Endothelial cell of umbilical vein (primary cell): Measurements from ENCODE around the gene TMPRSS5. TPM values are rescaled to one million over a fixed set of nuclear protein-coding genes. Genes with fewer than 3 reads are reported as not detected.
"Not testable (repeated sequence)": the region's sequence is repeated elsewhere in the genome, so short reads cannot be mapped to it uniquely, and the experiment has no call there.

ENCODE experiments used
- BruUV-seq: library from RNA; stranded (reverse); fragments of 400-500 nt; replicated peaks from 2 replicates; lab custom pipeline; 2021; lab: Mats Ljungman, UMichigan
- CTCF ChIA-PET: fragments of 300-600, 350-600 bp; sonication (Branson Sonifier 250); formaldehyde crosslinking; loops from one replicate; lab custom pipeline; 2021; ENCODE audit warnings: antibody characterized with exemption, inconsistent platforms; lab: Charles Lee
- POLR2A ChIA-PET: fragments of 300-600, 350-600 bp; sonication (Branson Sonifier 250); formaldehyde crosslinking; loops from one replicate; lab custom pipeline; 2021; ENCODE audit warnings: antibody characterized with exemption, inconsistent platforms; lab: Charles Lee
- DNase-seq: peaks from one replicate; pipeline ENCODE4 v3.0.0-alpha.2; 2011; ENCODE audit warnings: low read depth, low spot score
- FAIRE-seq: peaks from 2 replicates; lab custom pipeline; 2011; peaks lifted over from hg19 to GRCh38; lab: Jason Lieb, UNC
- H2AFZ ChIP-seq: 2 replicates; pipeline ENCODE4 v1.6.0; 2012; ENCODE audit warnings: low read depth, low read length, control low read depth, inconsistent platforms
- H3K27ac ChIP-seq: 2 replicates; pipeline ENCODE4 v1.5.1; 2011; ENCODE audit warnings: low read depth, mild to moderate bottlenecking, control low read depth, low read length, moderate library complexity; ENCODE audit not compliant: insufficient read depth
- H3K27me3 ChIP-seq, 2 experiments: 2 replicates each; pipeline versions ENCODE4 v1.6.0 to v1.6.1; 2011; ENCODE audit warnings: low read length in 2 of 2, mixed read lengths in 1 of 2; ENCODE audit not compliant: control insufficient read depth in 2 of 2, insufficient read depth in 2 of 2
- H3K36me3 ChIP-seq, 2 experiments: 2 replicates in 1 of 2; 3 replicates in 1 of 2; pipeline ENCODE4 v1.5.1; 2011; ENCODE audit warnings: low read length in 2 of 2, mild to moderate bottlenecking in 1 of 2, moderate library complexity in 1 of 2; ENCODE audit not compliant: control insufficient read depth in 2 of 2, insufficient read depth in 2 of 2; ENCODE audit errors: extremely low read depth in 1 of 2
- H3K4me1 ChIP-seq: 3 replicates; pipeline ENCODE4 v1.5.1; 2011; ENCODE audit warnings: mild to moderate bottlenecking, low read length; ENCODE audit not compliant: control insufficient read depth, insufficient read depth; ENCODE audit errors: extremely low read depth
- H3K4me2 ChIP-seq: 2 replicates; pipeline ENCODE4 v1.6.1; 2011; ENCODE audit warnings: low read length, control low read depth, mixed read lengths; ENCODE audit not compliant: insufficient read depth
- H3K4me3 ChIP-seq, 3 experiments: fragments of 200-600 bp in 1 of 3; sonication (generic), shearing (Covaris generic) in 1 of 3; replicated peaks in 1 of 3; 2 replicates each; pipeline ENCODE4 v1.5.1; 2011 to 2016; ENCODE audit warnings: control low read depth in 3 of 3, low read length in 3 of 3, mild to moderate bottlenecking in 2 of 3, inconsistent platforms in 1 of 3, low read depth in 1 of 3, moderate library complexity in 1 of 3; ENCODE audit not compliant: insufficient read depth in 1 of 3
- H3K79me2 ChIP-seq: 2 replicates; pipeline ENCODE4 v1.6.0; 2012; ENCODE audit warnings: low read length, inconsistent platforms; ENCODE audit not compliant: control insufficient read depth, insufficient read depth
- H3K9ac ChIP-seq: replicated peaks from 2 replicates; pipeline ENCODE3; 2011; ENCODE audit warnings: low read length, control low read depth; ENCODE audit not compliant: insufficient read depth; ENCODE audit errors: extremely low read depth
- H3K9me1 ChIP-seq: replicated peaks from 3 replicates; pipeline ENCODE4 v1.6.0; 2011; ENCODE audit warnings: mild to moderate bottlenecking, low read length; ENCODE audit not compliant: control insufficient read depth, insufficient read depth; ENCODE audit errors: extremely low read depth
- H3K9me3 ChIP-seq: replicated peaks from 2 replicates; pipeline ENCODE4 v1.5.1; 2012; ENCODE audit warnings: low read length, inconsistent platforms; ENCODE audit not compliant: control insufficient read depth, insufficient read depth
- H4K20me1 ChIP-seq: replicated peaks from 2 replicates; pipeline ENCODE3; 2011; ENCODE audit warnings: mild to moderate bottlenecking, low read length; ENCODE audit not compliant: control insufficient read depth, insufficient read depth; ENCODE audit errors: extremely low read depth
- EZH2 ChIP-seq: IDR thresholded peaks from 2 replicates; pipeline ENCODE4 v1.6.1; 2012; ENCODE audit warnings: borderline replicate concordance, low read depth, mild to moderate bottlenecking, moderate library complexity, low read length, inconsistent platforms; ENCODE audit not compliant: severe bottlenecking
- FOS ChIP-seq: IDR thresholded peaks from 2 replicates; pipeline ENCODE4 v1.6.1; 2011; ENCODE audit warnings: mild to moderate bottlenecking, low read length, moderate library complexity, borderline replicate concordance; ENCODE audit not compliant: insufficient read depth
- JUN ChIP-seq: IDR thresholded peaks from 2 replicates; pipeline ENCODE4 v1.6.1; 2011; ENCODE audit warnings: borderline replicate concordance, low read depth; ENCODE audit not compliant: insufficient read length, insufficient read depth
- MAX ChIP-seq: IDR thresholded peaks from 2 replicates; pipeline ENCODE4 v1.6.1; 2011; ENCODE audit not compliant: insufficient read depth, insufficient read length
- POLR2AphosphoS5 ChIP-seq: IDR thresholded peaks from 2 replicates; pipeline ENCODE4 v1.6.1; 2012; ENCODE audit warnings: low read depth, mild to moderate bottlenecking, control low read depth, low read length, moderate library complexity; ENCODE audit not compliant: insufficient read depth
- dilution Hi-C: fragments of 300-500 bp; cut with MboI; formaldehyde crosslinking; loops from one replicate; pipeline ENCODE4 v1.15.0; 2019; ENCODE audit warnings: low sequenced_read_pairs; ENCODE audit not compliant: extremely low pct_ligation_motif_present
- intact Hi-C: fragments of 100-400 bp; cut with micrococcal nuclease; formaldehyde crosslinking; loops from one replicate; pipeline ENCODE4 v1.10.0; 2022
- polyA plus RNA-seq, 4 experiments: library from polyadenylated mRNA; depleted of rRNA in 3 of 4; stranded (reverse) in 3 of 4; unstranded in 1 of 4; fragments of >200 nt; gene quantifications; 2 replicates each; pipeline versions ENCODE4 v1.2.1 to v1.2.3, GENCODE V29; 2011 to 2012; ENCODE audit warnings: missing spikeins in 1 of 4
- total RNA-seq: library from RNA; stranded (reverse); gene quantifications from 2 replicates; pipeline ENCODE4 v1.2.3, GENCODE V29; 2021
- TF ChIP-seq, protein P1 (sequence below), 2 donors: IDR thresholded peaks; 1 replicate in 1 of 2; 2 replicates in 1 of 2; pipeline ENCODE4 v1.5.1; 2011; ENCODE audit warnings: low read length in 2 of 2, mild to moderate bottlenecking in 2 of 2, moderate library complexity in 2 of 2, control low read depth in 1 of 2, inconsistent platforms in 1 of 2, low read depth in 1 of 2; ENCODE audit not compliant: insufficient read depth in 1 of 2; ENCODE audit errors: extremely low read depth in 1 of 2

TMPRSS5 gene
- total and polyA plus RNA-seq, 2 donors (not counting 3 experiments of a cell fraction or from before 2014, with no cell fraction given), result 0.40 to 0.64 TPM

DNA sequence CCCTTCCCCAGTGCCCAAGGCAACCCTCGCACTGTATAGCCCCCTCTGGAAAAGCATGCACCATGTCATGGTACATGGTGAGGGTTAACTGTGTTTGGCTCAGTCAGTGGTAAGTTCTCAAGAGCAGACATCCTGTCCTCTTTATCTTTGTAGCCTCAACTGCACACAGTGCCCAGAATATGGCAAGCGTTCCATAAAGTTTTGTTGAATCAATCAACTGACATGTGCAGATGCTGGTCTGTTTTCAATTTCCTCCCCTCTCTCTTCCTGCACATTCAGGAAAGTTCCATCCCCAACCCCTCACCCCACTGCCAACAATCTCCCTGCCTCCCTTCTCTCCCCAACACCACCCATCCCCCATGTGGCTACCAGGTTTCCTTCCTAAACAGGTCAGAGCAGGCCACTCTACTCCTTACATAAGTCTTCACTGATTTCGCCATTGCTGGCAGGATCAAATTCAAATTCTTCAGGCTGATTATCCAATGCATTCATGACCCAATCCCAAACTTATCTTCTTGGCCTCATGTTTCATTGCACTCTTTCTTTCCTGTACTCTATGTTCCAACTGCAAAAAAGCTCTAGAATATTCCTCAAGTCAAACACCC, 15.5 kb upstream of the TMPRSS5 start:
- no peak for FAIRE-seq
- Histone ChIP-seq H3K4me1 (no peaks in the 10 kb centered on the region), H3K36me3 (no peaks in the 10 kb centered on the region), H3K9me1 (no peaks in the 10 kb centered on the region), H3K27ac (no peak overlapping the region), H2AFZ (no peak overlapping the region), H3K79me2 (no peaks in the 10 kb centered on the region), H3K4me3 (no peak overlapping the region), H3K9ac (no peak overlapping the region), H4K20me1 (no peaks in the 10 kb centered on the region), H3K4me2 (no peak overlapping the region), H3K27me3 (no peaks in the 10 kb centered on the region), H3K9me3 (no peaks in the 10 kb centered on the region)
- no peak for DNase-seq
- intact Hi-C loops, result no loop called here
- ChIA-PET CTCF (interaction anchor here (1.5 kb wide), 1 partner anchor 9 kb away, joined by 3 read pairs; no protein-coding TSS in a partner anchor), POLR2A (no interaction called here)
- TF ChIP-seq MAX (no peak), POLR2AphosphoS5 (no peak), JUN (no peak), EZH2 (no peak), FOS (no peak)
- TF ChIP-seq, protein P1, sequence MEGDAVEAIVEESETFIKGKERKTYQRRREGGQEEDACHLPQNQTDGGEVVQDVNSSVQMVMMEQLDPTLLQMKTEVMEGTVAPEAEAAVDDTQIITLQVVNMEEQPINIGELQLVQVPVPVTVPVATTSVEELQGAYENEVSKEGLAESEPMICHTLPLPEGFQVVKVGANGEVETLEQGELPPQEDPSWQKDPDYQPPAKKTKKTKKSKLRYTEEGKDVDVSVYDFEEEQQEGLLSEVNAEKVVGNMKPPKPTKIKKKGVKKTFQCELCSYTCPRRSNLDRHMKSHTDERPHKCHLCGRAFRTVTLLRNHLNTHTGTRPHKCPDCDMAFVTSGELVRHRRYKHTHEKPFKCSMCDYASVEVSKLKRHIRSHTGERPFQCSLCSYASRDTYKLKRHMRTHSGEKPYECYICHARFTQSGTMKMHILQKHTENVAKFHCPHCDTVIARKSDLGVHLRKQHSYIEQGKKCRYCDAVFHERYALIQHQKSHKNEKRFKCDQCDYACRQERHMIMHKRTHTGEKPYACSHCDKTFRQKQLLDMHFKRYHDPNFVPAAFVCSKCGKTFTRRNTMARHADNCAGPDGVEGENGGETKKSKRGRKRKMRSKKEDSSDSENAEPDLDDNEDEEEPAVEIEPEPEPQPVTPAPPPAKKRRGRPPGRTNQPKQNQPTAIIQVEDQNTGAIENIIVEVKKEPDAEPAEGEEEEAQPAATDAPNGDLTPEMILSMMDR (IDR thresholded peaks at IDR 0.05; ENCODE audit: extremely low read depth in 1 of 2, insufficient read depth in 1 of 2, low read depth in 1 of 2, low read length in 2 of 2), result no peak
- no TSS peak for BruUV-seq
- dilution Hi-C loops, result no loop called here

DNA sequence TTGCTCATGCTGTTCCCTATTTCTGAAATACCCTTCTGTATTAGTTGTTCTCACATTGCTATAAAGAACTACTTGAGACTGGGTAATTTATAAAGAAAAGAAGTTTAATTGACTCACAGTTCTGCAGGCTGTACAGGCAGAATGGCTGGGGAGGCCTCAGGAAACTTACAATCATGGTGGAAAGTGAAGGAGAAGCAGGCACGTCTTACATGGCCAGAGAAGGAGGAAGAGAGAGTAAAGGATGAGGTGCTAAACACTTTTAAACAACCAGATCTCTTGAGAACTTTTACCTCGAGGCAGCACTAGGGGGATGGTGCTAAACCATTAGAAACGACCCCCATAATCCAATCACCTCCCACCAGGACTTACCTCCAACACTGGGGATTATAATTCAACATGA, 14.4 kb upstream of the TMPRSS5 start:
- H3K36me3 ChIP-seq, H4K20me1 ChIP-seq, H3K9me1 ChIP-seq, POLR2A ChIA-PET, H3K4me3 ChIP-seq, H3K9me3 ChIP-seq, H3K4me2 ChIP-seq, H3K4me1 ChIP-seq, BruUV-seq, intact Hi-C loops, H3K79me2 ChIP-seq, H2AFZ ChIP-seq, H3K9ac ChIP-seq, dilution Hi-C loops, H3K27me3 ChIP-seq, FAIRE-seq, H3K27ac ChIP-seq, DNase-seq: not testable (repeated sequence)
- CTCF ChIA-PET, result interaction anchor here (1.5 kb wide), 1 partner anchor 10 kb away, joined by 3 read pairs; no protein-coding TSS in a partner anchor
